ENCODE measurements around the gene NOXO1. TPM values are rescaled to one million over a fixed set of nuclear protein-coding genes. Genes with fewer than 3 reads are reported as not detected.

Gene NOXO1
- polyA plus RNA-seq, 1 experiment, result not detected

DNA sequence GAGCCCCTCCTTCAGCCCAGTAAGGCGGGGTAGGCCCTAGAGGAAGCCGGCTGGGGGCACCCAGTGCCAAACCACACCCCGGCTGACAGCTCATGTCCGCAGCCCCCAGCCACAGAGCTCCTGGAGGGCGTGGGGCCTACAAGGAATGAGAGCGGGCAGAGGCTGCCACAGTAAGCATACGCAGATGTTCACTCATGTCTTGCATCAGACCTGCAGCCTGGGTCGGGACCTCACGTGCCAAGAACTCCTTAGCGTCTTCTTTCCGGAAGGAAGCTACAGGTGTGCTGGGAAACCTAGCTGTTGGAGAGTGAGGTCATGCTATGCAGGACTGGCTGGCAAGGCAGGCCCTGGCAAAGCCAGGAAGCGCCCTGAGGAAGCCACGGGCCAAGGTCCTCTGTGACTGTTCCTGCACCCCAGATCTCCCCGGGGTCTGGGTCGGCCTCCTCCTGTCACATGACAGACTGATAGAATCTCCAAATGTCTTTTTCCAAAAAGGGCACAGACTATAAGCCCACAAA is 26.8 kb upstream of the NOXO1 start:
- H3K27me3 ChIP-seq (ENCODE audit: control insufficient read depth, insufficient read depth, low read length), result no peaks in the 10 kb centered on the region
- POLR2A ChIA-PET, result interaction anchor here (1.3 to 3.0 kb wide), 2 partner anchors 43 to 147 kb away, joined by 4 to 13 read pairs; partner anchors contain the start of genes RPS2 and TRAF7
- TF ChIP-seq, protein P1, sequence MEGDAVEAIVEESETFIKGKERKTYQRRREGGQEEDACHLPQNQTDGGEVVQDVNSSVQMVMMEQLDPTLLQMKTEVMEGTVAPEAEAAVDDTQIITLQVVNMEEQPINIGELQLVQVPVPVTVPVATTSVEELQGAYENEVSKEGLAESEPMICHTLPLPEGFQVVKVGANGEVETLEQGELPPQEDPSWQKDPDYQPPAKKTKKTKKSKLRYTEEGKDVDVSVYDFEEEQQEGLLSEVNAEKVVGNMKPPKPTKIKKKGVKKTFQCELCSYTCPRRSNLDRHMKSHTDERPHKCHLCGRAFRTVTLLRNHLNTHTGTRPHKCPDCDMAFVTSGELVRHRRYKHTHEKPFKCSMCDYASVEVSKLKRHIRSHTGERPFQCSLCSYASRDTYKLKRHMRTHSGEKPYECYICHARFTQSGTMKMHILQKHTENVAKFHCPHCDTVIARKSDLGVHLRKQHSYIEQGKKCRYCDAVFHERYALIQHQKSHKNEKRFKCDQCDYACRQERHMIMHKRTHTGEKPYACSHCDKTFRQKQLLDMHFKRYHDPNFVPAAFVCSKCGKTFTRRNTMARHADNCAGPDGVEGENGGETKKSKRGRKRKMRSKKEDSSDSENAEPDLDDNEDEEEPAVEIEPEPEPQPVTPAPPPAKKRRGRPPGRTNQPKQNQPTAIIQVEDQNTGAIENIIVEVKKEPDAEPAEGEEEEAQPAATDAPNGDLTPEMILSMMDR (IDR thresholded peaks at IDR 0.05; ENCODE audit: low read depth, low read length), result no peak
- CTCF ChIA-PET, result interaction anchor here (1.0 to 1.6 kb wide), 3 partner anchors 8 to 133 kb away, joined by 4 to 10 read pairs (median 9); no protein-coding TSS in a partner anchor
- no peaks in the 10 kb centered on the region; the same call in 1 of the 2 replicates for H3K9me3 ChIP-seq (ENCODE audit: control insufficient read depth, insufficient read depth, low read length)
- no peak overlapping the region for H3K27ac ChIP-seq (ENCODE audit: low read depth, low read length)
- peak overlapping the region; percentile 64 for H3K4me3 ChIP-seq (ENCODE audit: low read depth, low read length)
- DNase-seq (ENCODE audit: low read depth, low spot score), result no peak

DNA sequence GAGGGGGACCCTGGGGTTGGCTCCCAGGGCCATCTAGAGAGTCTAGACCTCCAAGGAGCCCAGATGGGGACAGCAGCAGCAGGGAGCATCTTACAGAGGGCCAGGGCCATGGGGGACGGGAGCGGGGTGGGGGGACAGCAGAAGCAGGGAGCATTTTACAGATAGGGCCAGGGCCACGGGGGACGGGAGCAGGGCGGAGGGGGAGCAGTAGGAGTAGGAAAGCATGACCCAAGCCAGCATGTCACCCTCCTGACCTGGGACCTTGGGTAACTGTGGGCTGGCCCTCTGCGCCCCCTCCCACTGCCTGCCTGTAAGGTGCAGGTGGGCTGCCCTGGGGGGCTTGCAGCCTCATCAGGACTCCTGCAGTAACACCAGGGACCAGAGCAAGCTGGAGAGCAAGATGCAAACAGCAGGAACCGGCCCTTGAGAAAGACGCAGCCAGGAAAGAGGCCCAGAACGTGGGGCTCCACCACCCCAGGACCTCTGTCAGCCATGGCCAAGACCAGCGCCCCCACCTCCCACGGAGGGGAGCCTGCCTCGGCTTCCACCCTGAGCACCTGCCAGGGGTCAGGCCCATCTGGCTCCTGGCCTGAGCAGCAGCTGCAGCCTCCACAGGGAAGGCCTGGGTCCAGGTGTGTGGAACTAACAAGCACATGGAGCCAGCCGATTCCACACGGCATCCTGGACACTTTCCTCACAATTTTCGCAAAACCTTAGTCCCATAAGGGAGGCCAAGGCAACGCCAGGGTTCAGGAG is 26.0 kb upstream of the NOXO1 start:
- CTCF ChIA-PET, result interaction anchor here (1.0 to 1.6 kb wide), 2 partner anchors 9 to 133 kb away, joined by 4 to 10 read pairs; no protein-coding TSS in a partner anchor
- POLR2A ChIA-PET, result interaction anchor here (0.6 to 3.0 kb wide), 3 partner anchors 9 to 148 kb away, joined by 4 to 13 read pairs (median 9); partner anchors contain the start of genes RPS2 and TRAF7
- no peaks in the 10 kb centered on the region; the same call in 1 of the 2 replicates for H3K9me3 ChIP-seq (ENCODE audit: control insufficient read depth, insufficient read depth, low read length)
- peak overlapping the region; percentile 64 for H3K4me3 ChIP-seq (ENCODE audit: low read depth, low read length)
- H3K27me3 ChIP-seq (ENCODE audit: control insufficient read depth, insufficient read depth, low read length), result no peaks in the 10 kb centered on the region
- H3K27ac ChIP-seq (ENCODE audit: low read depth, low read length), result no peak overlapping the region
- TF ChIP-seq, protein P1 (IDR thresholded peaks at IDR 0.05; ENCODE audit: low read depth, low read length), result no peak
- no peak for DNase-seq (ENCODE audit: low read depth, low spot score)

DNA sequence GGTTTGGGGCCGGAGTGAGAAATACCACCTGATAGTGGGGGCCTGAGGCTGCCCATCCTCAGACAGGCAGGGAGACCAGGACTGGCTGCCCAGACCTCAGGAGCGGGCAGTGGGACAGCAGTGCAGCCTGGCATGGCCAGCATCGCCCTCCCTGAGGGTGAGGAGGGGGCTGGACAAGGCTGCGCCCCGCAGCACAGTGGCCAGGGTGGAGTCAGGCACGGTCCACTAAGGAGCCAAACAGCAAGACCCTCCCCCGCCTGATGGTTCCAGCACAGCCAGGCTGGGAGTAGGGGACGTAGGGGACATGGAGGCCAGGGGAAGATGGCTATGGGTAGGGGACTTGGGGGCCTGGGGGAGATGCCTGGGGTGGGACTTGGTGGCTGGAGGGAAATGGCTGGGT is 25.0 kb upstream of the NOXO1 start:
- TF ChIP-seq, protein P1 (IDR thresholded peaks at IDR 0.05; ENCODE audit: low read depth, low read length), result no peak
- Histone ChIP-seq H3K9me3 (ENCODE audit: control insufficient read depth, insufficient read depth, low read length) (no peaks in the 10 kb centered on the region; the same call in 1 of the 2 replicates), H3K27me3 (ENCODE audit: control insufficient read depth, insufficient read depth, low read length) (no peaks in the 10 kb centered on the region), H3K4me3 (ENCODE audit: low read depth, low read length) (no peak overlapping the region), H3K27ac (ENCODE audit: low read depth, low read length) (no peak overlapping the region)
- POLR2A ChIA-PET, result no interaction called here
- DNase-seq (ENCODE audit: low read depth, low spot score), result no peak
- CTCF ChIA-PET, result no interaction called here

DNA sequence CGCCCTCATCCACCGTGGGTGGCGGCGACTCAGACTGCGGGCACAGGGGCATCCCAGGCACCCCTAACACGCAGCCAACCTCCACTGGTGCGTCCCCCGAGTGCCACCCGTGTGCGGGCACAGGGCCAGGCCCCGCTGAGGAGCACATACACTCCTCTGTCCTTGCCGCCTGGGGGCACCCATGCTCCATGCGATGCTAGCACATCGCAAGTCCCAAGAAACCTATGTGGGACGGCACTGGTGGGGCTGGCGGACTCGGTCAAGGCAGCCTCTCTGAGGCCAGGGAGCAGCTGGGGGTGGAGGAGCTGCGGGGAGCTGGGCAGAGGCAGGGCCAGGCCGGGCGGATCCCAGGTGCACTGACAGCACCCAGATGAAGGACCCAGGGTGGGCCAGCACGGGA is 24.4 kb upstream of the NOXO1 start:
- ChIA-PET POLR2A (no interaction called here), CTCF (interaction anchor here (3.0 to 5.0 kb wide), 2 partner anchors 13 to 135 kb away, joined by 16 to 79 read pairs; no protein-coding TSS in a partner anchor)
- no peak overlapping the region for H3K27ac ChIP-seq (ENCODE audit: low read depth, low read length)

More for the DNA sequence above, 24.4 kb upstream of the NOXO1 start:
- H3K4me3 ChIP-seq (ENCODE audit: low read depth, low read length), result no peak overlapping the region
- no peaks in the 10 kb centered on the region for H3K27me3 ChIP-seq (ENCODE audit: control insufficient read depth, insufficient read depth, low read length)
- H3K9me3 ChIP-seq (ENCODE audit: control insufficient read depth, insufficient read depth, low read length), result no peaks in the 10 kb centered on the region; the same call in 1 of the 2 replicates
- no peak for DNase-seq (ENCODE audit: low read depth, low spot score)
- TF ChIP-seq, protein P1 (IDR thresholded peaks at IDR 0.05; ENCODE audit: low read depth, low read length), result no peak

Data from AG04450 (cell line).